IMR-90 (cell line): ENCODE results near the gene NTRK3. TPM values are rescaled to one million over a fixed set of nuclear protein-coding genes. Genes with fewer than 3 reads are reported as not detected.

Experiments used
- ATAC-seq: fragments of 200-7000 bp; cut with Tn5 transposase; 2 replicates; pipeline ENCODE4 v1.9.1; 2020; ENCODE audit warnings: low read depth, mild to moderate bottlenecking, moderate library complexity
- BruUV-seq: library from RNA; stranded (reverse); fragments of 400-500 nt; replicated peaks from 2 replicates; lab custom pipeline; 2021; lab: Mats Ljungman, UMichigan
- CTCF ChIA-PET: fragments of 300-600 bp; formaldehyde crosslinking; extraction: SDS; loops from one replicate; lab custom pipeline; 2021; ENCODE audit warnings: antibody characterized with exemption; lab: Yijun Ruan, JAX
- POLR2A ChIA-PET: fragments of 300-600 bp; sonication (Branson Sonifier 250); formaldehyde crosslinking; loops from one replicate; lab custom pipeline; 2022; ENCODE audit warnings: antibody characterized with exemption; ENCODE audit not compliant: unreplicated experiment; lab: Charles Lee
- DNase-seq: peaks from one replicate; pipeline ENCODE4 v3.0.0; 2013
- H2AFZ ChIP-seq: replicated peaks from 2 replicates; pipeline ENCODE3; 2013; ENCODE audit warnings: low read length, mild to moderate bottlenecking; ENCODE audit not compliant: poor library complexity
- H2AK5ac ChIP-seq: 2 replicates; pipeline ENCODE4 v1.6.1; 2013; ENCODE audit warnings: low read depth, low read length, inconsistent platforms
- H2AK9ac ChIP-seq: replicated peaks from 2 replicates; pipeline ENCODE3; 2013; ENCODE audit warnings: mild to moderate bottlenecking, low read depth, low read length, moderate library complexity; ENCODE audit not compliant: poor library complexity
- H2BK120ac ChIP-seq: 2 replicates; pipeline ENCODE4 v1.6.1; 2013; ENCODE audit warnings: low read depth, low read length, inconsistent platforms
- H2BK15ac ChIP-seq: 3 replicates; pipeline ENCODE4 v1.6.1; 2013; ENCODE audit warnings: low read depth, low read length, inconsistent platforms
- H2BK20ac ChIP-seq: 2 replicates; pipeline ENCODE4 v1.6.1; 2013; ENCODE audit warnings: low read depth, mild to moderate bottlenecking, inconsistent platforms, low read length, moderate library complexity
- H2BK5ac ChIP-seq: 2 replicates; pipeline ENCODE4 v1.6.1; 2013; ENCODE audit warnings: mild to moderate bottlenecking, low read depth, low read length, inconsistent platforms; ENCODE audit not compliant: poor library complexity, severe bottlenecking
- H3K14ac ChIP-seq: replicated peaks from 2 replicates; pipeline ENCODE4 v1.6.1; 2013; ENCODE audit warnings: low read depth, low read length, inconsistent platforms
- H3K18ac ChIP-seq: 2 replicates; pipeline ENCODE4 v1.6.1; 2013; ENCODE audit warnings: low read depth, low read length, control low read depth
- H3K23ac ChIP-seq: 2 replicates; pipeline ENCODE4 v1.6.1; 2013; ENCODE audit warnings: low read depth, low read length, inconsistent platforms
- H3K27ac ChIP-seq: 2 replicates; pipeline ENCODE4 v1.5.1; 2013; ENCODE audit warnings: mild to moderate bottlenecking, control low read depth, low read length; ENCODE audit not compliant: insufficient read depth
- H3K27me3 ChIP-seq: 2 replicates; pipeline ENCODE4 v1.6.1; 2013; ENCODE audit warnings: low read length; ENCODE audit not compliant: control insufficient read depth, insufficient read depth
- H3K36me3 ChIP-seq: 2 replicates; pipeline ENCODE4 v1.6.1; 2013; ENCODE audit warnings: low read length, mixed read lengths; ENCODE audit not compliant: control insufficient read depth, insufficient read depth
- H3K4ac ChIP-seq: 2 replicates; pipeline ENCODE4 v1.6.1; 2013; ENCODE audit warnings: low read depth, low read length, inconsistent platforms
- H3K4me1 ChIP-seq: 2 replicates; pipeline ENCODE4 v1.6.1; 2013; ENCODE audit warnings: low read length, mixed read lengths; ENCODE audit not compliant: control insufficient read depth, insufficient read depth
- H3K4me2 ChIP-seq: 2 replicates; pipeline ENCODE4 v1.6.1; 2013; ENCODE audit warnings: low read depth, mild to moderate bottlenecking, control low read depth, low read length, moderate library complexity
- H3K4me3 ChIP-seq: 2 replicates; pipeline ENCODE4 v1.5.1; 2013; ENCODE audit warnings: low read depth, mild to moderate bottlenecking, control low read depth, low read length, moderate library complexity; ENCODE audit not compliant: insufficient read depth
- H3K56ac ChIP-seq: 2 replicates; pipeline ENCODE4 v1.6.1; 2013; ENCODE audit warnings: low read length, inconsistent platforms; ENCODE audit not compliant: insufficient read depth; ENCODE audit errors: extremely low read depth
- H3K79me1 ChIP-seq, 2 experiments: 2 replicates each; pipeline ENCODE4 v1.6.1; 2013; ENCODE audit warnings: low read length in 2 of 2, inconsistent platforms in 1 of 2, low read depth in 1 of 2
- H3K9ac ChIP-seq: 2 replicates; pipeline ENCODE4 v1.6.1; 2013; ENCODE audit warnings: low read depth, low read length, control low read depth
- H3K9me1 ChIP-seq: 2 replicates; pipeline ENCODE4 v1.6.1; 2013; ENCODE audit warnings: low read length, inconsistent platforms; ENCODE audit not compliant: insufficient read depth
- H3K9me3 ChIP-seq: 2 replicates; pipeline ENCODE4 v1.6.1; 2013; ENCODE audit warnings: low read length; ENCODE audit not compliant: control insufficient read depth, insufficient read depth
- H4K20me1 ChIP-seq: 2 replicates; pipeline ENCODE4 v1.6.1; 2013; ENCODE audit warnings: low read length, inconsistent platforms; ENCODE audit not compliant: insufficient read depth
- H4K5ac ChIP-seq: 2 replicates; pipeline ENCODE4 v1.6.1; 2013; ENCODE audit warnings: mild to moderate bottlenecking, low read depth, low read length, control low read depth
- H4K8ac ChIP-seq, 2 experiments: 2 replicates each; pipeline ENCODE4 v1.6.1; 2013; ENCODE audit warnings: low read depth in 2 of 2, low read length in 2 of 2, control low read depth in 1 of 2, inconsistent platforms in 1 of 2
- H4K91ac ChIP-seq: 2 replicates; pipeline ENCODE4 v1.6.1; 2013; ENCODE audit warnings: low read depth, low read length, inconsistent platforms; ENCODE audit not compliant: insufficient read depth
- CEBPB ChIP-seq: IDR thresholded peaks from 2 replicates; pipeline ENCODE4 v1.6.1; 2012; ENCODE audit warnings: low read depth, low read length, improper control_type of control experiment
- CHD1 ChIP-seq: IDR thresholded peaks from 2 replicates; pipeline ENCODE4 v1.6.1; 2012; ENCODE audit warnings: low read depth, low read length, improper control_type of control experiment
- ELK1 ChIP-seq: fragments of 150-350 bp; IDR thresholded peaks from 2 replicates; pipeline ENCODE4 v1.6.1; 2016; ENCODE audit warnings: low read depth, mild to moderate bottlenecking, low read length, moderate library complexity, borderline replicate concordance
- FOS ChIP-seq: fragments of 150-350 bp; IDR thresholded peaks from 2 replicates; pipeline ENCODE4 v1.6.1; 2016; ENCODE audit warnings: low read depth, low read length
- MAFK ChIP-seq: IDR thresholded peaks from 2 replicates; pipeline ENCODE4 v1.6.1; 2012; ENCODE audit warnings: low read depth, low read length, improper control_type of control experiment
- MAZ ChIP-seq: IDR thresholded peaks from 2 replicates; pipeline ENCODE4 v1.6.1; 2012; ENCODE audit warnings: low read depth, mild to moderate bottlenecking, low read length, improper control_type of control experiment, moderate library complexity, borderline replicate concordance
- MXI1 ChIP-seq: IDR thresholded peaks from 2 replicates; pipeline ENCODE4 v1.6.1; 2012; ENCODE audit warnings: low read depth, mild to moderate bottlenecking, low read length, moderate library complexity, borderline replicate concordance
- NFE2L2 ChIP-seq: fragments of 150-350 bp; IDR thresholded peaks from 2 replicates; pipeline ENCODE4 v1.6.1; 2016; ENCODE audit warnings: low read depth, mild to moderate bottlenecking, low read length
- RAD21 ChIP-seq: IDR thresholded peaks from 2 replicates; pipeline ENCODE4 v1.6.1; 2012; ENCODE audit warnings: low read length, improper control_type of control experiment
- RCOR1 ChIP-seq: IDR thresholded peaks from 2 replicates; pipeline ENCODE4 v1.6.1; 2012; ENCODE audit warnings: mild to moderate bottlenecking, low read length, improper control_type of control experiment; ENCODE audit not compliant: insufficient replicate concordance
- RFX5 ChIP-seq: IDR thresholded peaks from 2 replicates; pipeline ENCODE4 v1.8.0; 2012; ENCODE audit warnings: low read depth, mild to moderate bottlenecking, low read length, moderate library complexity
- SMC3 ChIP-seq: fragments of 150-350 bp; IDR thresholded peaks from 2 replicates; pipeline ENCODE4 v1.6.1; 2016; ENCODE audit warnings: low read depth, mild to moderate bottlenecking, antibody characterized with exemption, low read length, moderate library complexity
- USF2 ChIP-seq: fragments of 150-350 bp; IDR thresholded peaks from 2 replicates; pipeline ENCODE4 v1.6.1; 2017; ENCODE audit warnings: mild to moderate bottlenecking, antibody characterized with exemption, low read length, low read depth
- WGBS, 2 experiments: methylation state at CpG; one replicate each; pipeline versions ENCODE4 v1.1.5 to v1.1.7; 2013; ENCODE audit warnings: missing lambda C conversion rate in 2 of 2; ENCODE audit not compliant: insufficient read length in 1 of 2; ENCODE audit errors: extremely low coverage in 2 of 2; 5-methylcytosine and 5-hydroxymethylcytosine counted together
- dilution Hi-C: fragments of 300-500 bp; cut with HindIII; formaldehyde crosslinking; loops from one replicate; pipeline ENCODE4 v1.14.3; 2018; ENCODE audit warnings: low sequenced_read_pairs; ENCODE audit not compliant: unreplicated experiment
- in situ Hi-C: fragments of 300-500 bp; cut with MboI; formaldehyde crosslinking; loops from 3 replicates; pipeline ENCODE4 v1.14.3; 2019; ENCODE audit warnings: low sequenced_read_pairs, inconsistent platforms, mixed read lengths
- intact Hi-C: fragments of 100-400 bp; cut with micrococcal nuclease; formaldehyde crosslinking; loops from 2 replicates; pipeline ENCODE4 v1.10.0; 2022
- polyA plus RNA-seq, 3 experiments: library from polyadenylated mRNA; depleted of rRNA; stranded (reverse); fragments of >200 nt; gene quantifications; 2 replicates each; pipeline ENCODE4 v1.2.3, GENCODE V29; 2012; ENCODE audit warnings: low replicate concordance in 1 of 3
- total RNA-seq: library from RNA; depleted of rRNA; stranded (reverse); fragments of >200 nt; gene quantifications from 2 replicates; pipeline ENCODE4 v1.2.3, GENCODE V29; 2012
- TF ChIP-seq, protein P1 (sequence below): conservative IDR thresholded peaks from 2 replicates; pipeline ENCODE4 v1.5.1; 2012; ENCODE audit warnings: mild to moderate bottlenecking, low read depth, low read length, improper control_type of control experiment

NTRK3 gene
- total and polyA plus RNA-seq, 2 of the 4 experiments (the other 2 are of a cell fraction) = under 0.01 to 0.15 TPM

DNA sequence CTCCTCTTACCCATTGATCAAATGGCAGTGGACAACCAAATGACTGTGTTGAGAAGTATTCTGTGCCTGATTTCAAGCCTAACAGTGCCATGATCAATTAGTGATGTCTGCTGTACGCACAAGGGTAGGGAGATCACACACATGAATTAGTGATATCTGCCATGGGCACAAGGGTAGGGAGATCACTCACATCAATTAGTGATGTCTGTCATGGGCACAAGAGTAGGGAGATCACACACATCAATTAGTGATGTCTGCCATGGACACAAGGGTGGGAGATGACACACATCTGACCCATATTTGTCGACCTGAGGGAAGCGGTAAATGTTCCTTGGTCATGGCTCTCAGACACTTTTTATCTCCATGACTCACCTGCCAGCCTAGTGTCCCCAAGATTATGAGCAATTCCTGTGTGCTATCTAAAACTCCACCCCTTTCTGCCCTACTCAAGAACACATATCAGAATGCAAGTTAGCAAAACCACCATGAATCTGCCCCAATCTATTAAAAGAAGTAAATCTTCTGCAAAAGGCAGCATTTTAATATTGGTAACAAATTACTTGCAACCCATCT, 165.0 kb downstream of the NTRK3 start:
- H3K4ac ChIP-seq = no peak overlapping the region
- H2BK5ac ChIP-seq = no peak overlapping the region
- H4K5ac ChIP-seq = no peak overlapping the region
- in situ Hi-C loops = no loop called here
- H3K9me3 ChIP-seq = peaks cover 23% of the 10 kb centered on the region
- no peak overlapping the region for H3K56ac ChIP-seq
- ATAC-seq = no peak
- no peak overlapping the region for H3K4me3 ChIP-seq
- no peak for DNase-seq
- CTCF ChIA-PET = no interaction called here
- H3K18ac ChIP-seq = no peak overlapping the region
- TF ChIP-seq MAFK (no peak), FOS (no peak), RAD21 (no peak), CEBPB (no peak), NFE2L2 (no peak), RFX5 (no peak), MAZ (no peak), SMC3 (no peak), ELK1 (no peak), USF2 (no peak), RCOR1 (no peak), CHD1 (no peak), MXI1 (no peak)
- TF ChIP-seq, protein P1, sequence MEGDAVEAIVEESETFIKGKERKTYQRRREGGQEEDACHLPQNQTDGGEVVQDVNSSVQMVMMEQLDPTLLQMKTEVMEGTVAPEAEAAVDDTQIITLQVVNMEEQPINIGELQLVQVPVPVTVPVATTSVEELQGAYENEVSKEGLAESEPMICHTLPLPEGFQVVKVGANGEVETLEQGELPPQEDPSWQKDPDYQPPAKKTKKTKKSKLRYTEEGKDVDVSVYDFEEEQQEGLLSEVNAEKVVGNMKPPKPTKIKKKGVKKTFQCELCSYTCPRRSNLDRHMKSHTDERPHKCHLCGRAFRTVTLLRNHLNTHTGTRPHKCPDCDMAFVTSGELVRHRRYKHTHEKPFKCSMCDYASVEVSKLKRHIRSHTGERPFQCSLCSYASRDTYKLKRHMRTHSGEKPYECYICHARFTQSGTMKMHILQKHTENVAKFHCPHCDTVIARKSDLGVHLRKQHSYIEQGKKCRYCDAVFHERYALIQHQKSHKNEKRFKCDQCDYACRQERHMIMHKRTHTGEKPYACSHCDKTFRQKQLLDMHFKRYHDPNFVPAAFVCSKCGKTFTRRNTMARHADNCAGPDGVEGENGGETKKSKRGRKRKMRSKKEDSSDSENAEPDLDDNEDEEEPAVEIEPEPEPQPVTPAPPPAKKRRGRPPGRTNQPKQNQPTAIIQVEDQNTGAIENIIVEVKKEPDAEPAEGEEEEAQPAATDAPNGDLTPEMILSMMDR = no peak
- dilution Hi-C loops = no loop called here
- intact Hi-C loops = no loop called here
- H2BK120ac ChIP-seq = no peak overlapping the region
- H2AFZ ChIP-seq = no peak overlapping the region
- H3K27me3 ChIP-seq = no peaks in the 10 kb centered on the region
- no peaks in the 10 kb centered on the region for H3K4me1 ChIP-seq
- WGBS, 2 experiments = 62% methylated on average over 2 of the region's 3 CpGs; no CpG with 5 or more reads in 1 of the 2 experiments
- no peak overlapping the region for H3K4me2 ChIP-seq
- POLR2A ChIA-PET = no interaction called here
- H3K36me3 ChIP-seq = no peaks in the 10 kb centered on the region
- H2AK9ac ChIP-seq = no peak overlapping the region
- H3K79me1 ChIP-seq = no peaks in the 10 kb centered on the region
- H3K9me1 ChIP-seq = no peaks in the 10 kb centered on the region
- no peak overlapping the region for H3K9ac ChIP-seq
- no peak overlapping the region for H3K23ac ChIP-seq
- no peak overlapping the region for H2BK20ac ChIP-seq
- no peaks in the 10 kb centered on the region for H4K20me1 ChIP-seq
- no peak overlapping the region for H2BK15ac ChIP-seq
- no peak overlapping the region for H3K27ac ChIP-seq
- no peak overlapping the region for H4K91ac ChIP-seq
- no peak overlapping the region for H2AK5ac ChIP-seq
- BruUV-seq = no TSS peak
- H4K8ac ChIP-seq = no peak overlapping the region
- H3K14ac ChIP-seq = no peak overlapping the region
